ENCODE results near the gene LRRN2. TPM values are rescaled to one million over a fixed set of nuclear protein-coding genes. Genes with fewer than 3 reads are reported as not detected.

The LRRN2 gene
- total and polyA plus RNA-seq, 2 donors (not counting 1 experiment from before 2014, with no cell fraction given) = not detected

GRCh38 chr1:204583909-204584632 lies 101.5 kb downstream of the LRRN2 start:
- no peaks in the 10 kb centered on the region for H3K27me3 ChIP-seq (ENCODE audit: control insufficient read depth, insufficient read depth, low read length)
- H2AFZ ChIP-seq (ENCODE audit: low read length) = no peak overlapping the region

GRCh38 chr1:204581759-204582158 lies 103.8 kb downstream of the LRRN2 start:
- no peaks in the 10 kb centered on the region for H4K20me1 ChIP-seq (ENCODE audit: control insufficient read depth, extremely low read depth, insufficient read depth, low read length)
- H3K9me3 ChIP-seq (ENCODE audit: control insufficient read depth, insufficient read depth, low read depth, low read length) = no peaks in the 10 kb centered on the region
- H3K27ac ChIP-seq (ENCODE audit: insufficient read depth, low read length) = no peak overlapping the region
- no peak overlapping the region for H3K4me2 ChIP-seq (ENCODE audit: extremely low read depth, insufficient read depth, low read length)
- no peak overlapping the region for H3K4me3 ChIP-seq (replicated peaks in 1 of 4; ENCODE audit: control extremely low read depth in 1 of 4, insufficient read depth in 1 of 4, low read depth in 3 of 4, low read length in 4 of 4)
- H3K36me3 ChIP-seq (ENCODE audit: control insufficient read depth, insufficient read depth, low read length) = no peaks in the 10 kb centered on the region
- TF ChIP-seq CTCF (conservative IDR thresholded peaks at IDR 0.05 in 1 of 2, IDR thresholded peaks at IDR 0.05 in 1 of 2; ENCODE audit: low read depth in 1 of 2, low read length in 2 of 2) = no peak
- TF ChIP-seq EZH2 (IDR thresholded peaks at IDR 0.05; ENCODE audit: low read length, missing control alignments) = no peak
- DNase-seq (ENCODE audit: low read depth in 2 of 2) = no peak
- no peaks in the 10 kb centered on the region for H3K4me1 ChIP-seq (ENCODE audit: control insufficient read depth, extremely low read depth, insufficient read depth, low read length)
- H3K79me2 ChIP-seq (ENCODE audit: control insufficient read depth, insufficient read depth, low read length) = no peaks in the 10 kb centered on the region
- no peak overlapping the region for H2AFZ ChIP-seq (ENCODE audit: low read length)
- no peak overlapping the region for H3K9ac ChIP-seq (ENCODE audit: insufficient read depth, low read length)
- no peaks in the 10 kb centered on the region for H3K27me3 ChIP-seq (ENCODE audit: control insufficient read depth, insufficient read depth, low read length)

More at GRCh38 chr1:204583909-204584632, 101.5 kb downstream of the LRRN2 start:
- Histone ChIP-seq H3K79me2 (ENCODE audit: control insufficient read depth, insufficient read depth, low read length) (no peaks in the 10 kb centered on the region), H3K36me3 (ENCODE audit: control insufficient read depth, insufficient read depth, low read length) (no peaks in the 10 kb centered on the region), H3K9me3 (ENCODE audit: control insufficient read depth, insufficient read depth, low read depth, low read length) (no peaks in the 10 kb centered on the region), H3K4me2 (ENCODE audit: extremely low read depth, insufficient read depth, low read length) (no peak overlapping the region), H3K9ac (ENCODE audit: insufficient read depth, low read length) (no peak overlapping the region), H4K20me1 (ENCODE audit: control insufficient read depth, extremely low read depth, insufficient read depth, low read length) (no peaks in the 10 kb centered on the region), H3K4me1 (ENCODE audit: control insufficient read depth, extremely low read depth, insufficient read depth, low read length) (no peaks in the 10 kb centered on the region), H3K27ac (ENCODE audit: insufficient read depth, low read length) (no peak overlapping the region), H3K4me3 (replicated peaks in 1 of 4; ENCODE audit: control extremely low read depth in 1 of 4, insufficient read depth in 1 of 4, low read depth in 3 of 4, low read length in 4 of 4) (no peak overlapping the region)
- TF ChIP-seq CTCF (conservative IDR thresholded peaks at IDR 0.05 in 1 of 2, IDR thresholded peaks at IDR 0.05 in 1 of 2; ENCODE audit: low read depth in 1 of 2, low read length in 2 of 2) = no peak
- no peak for TF ChIP-seq EZH2 (IDR thresholded peaks at IDR 0.05; ENCODE audit: low read length, missing control alignments)
- no peak for DNase-seq (ENCODE audit: low read depth in 2 of 2)

- Histone ChIP-seq H3K27ac (ENCODE audit: insufficient read depth, low read length) (no peak overlapping the region), H3K4me1 (ENCODE audit: control insufficient read depth, extremely low read depth, insufficient read depth, low read length) (no peaks in the 10 kb centered on the region), H3K79me2 (ENCODE audit: control insufficient read depth, insufficient read depth, low read length) (no peaks in the 10 kb centered on the region), H4K20me1 (ENCODE audit: control insufficient read depth, extremely low read depth, insufficient read depth, low read length) (no peaks in the 10 kb centered on the region), H2AFZ (ENCODE audit: low read length) (no peak overlapping the region), H3K9me3 (ENCODE audit: control insufficient read depth, insufficient read depth, low read depth, low read length) (no peaks in the 10 kb centered on the region), H3K9ac (ENCODE audit: insufficient read depth, low read length) (no peak overlapping the region), H3K27me3 (ENCODE audit: control insufficient read depth, insufficient read depth, low read length) (no peaks in the 10 kb centered on the region), H3K4me3 (replicated peaks in 1 of 4; ENCODE audit: control extremely low read depth in 1 of 4, insufficient read depth in 1 of 4, low read depth in 3 of 4, low read length in 4 of 4) (no peak overlapping the region), H3K4me2 (ENCODE audit: extremely low read depth, insufficient read depth, low read length) (no peak overlapping the region), H3K36me3 (ENCODE audit: control insufficient read depth, insufficient read depth, low read length) (no peaks in the 10 kb centered on the region)
- no peak for DNase-seq (ENCODE audit: low read depth in 2 of 2)
- no peak for TF ChIP-seq EZH2 (IDR thresholded peaks at IDR 0.05; ENCODE audit: low read length, missing control alignments)
- TF ChIP-seq CTCF (conservative IDR thresholded peaks at IDR 0.05 in 1 of 2, IDR thresholded peaks at IDR 0.05 in 1 of 2; ENCODE audit: low read depth in 1 of 2, low read length in 2 of 2) = no peak
Measured at GRCh38 chr1:204580862-204581261, 104.7 kb downstream of the LRRN2 start.
